PC-9 (cell line): Measurements from ENCODE around the gene ZMYND10. TPM values are rescaled to one million over a fixed set of nuclear protein-coding genes. Genes with fewer than 3 reads are reported as not detected.

ENCODE experiments used
- BruUV-seq: library from RNA; stranded (reverse); fragments of 400-500 nt; replicated peaks from 2 replicates; lab custom pipeline; 2021; lab: Mats Ljungman, UMichigan
- CTCF ChIA-PET: fragments of 300-600 bp; sonication (Branson Sonifier 250); formaldehyde crosslinking; loops from one replicate; lab custom pipeline; 2022; ENCODE audit warnings: antibody characterized with exemption; lab: Charles Lee
- POLR2A ChIA-PET: fragments of 300-600 bp; sonication (Branson Sonifier 250); formaldehyde crosslinking; loops from one replicate; lab custom pipeline; 2022; ENCODE audit warnings: antibody characterized with exemption; ENCODE audit not compliant: unreplicated experiment; lab: Charles Lee
- DNase-seq, 2 experiments: peaks; one replicate each; pipeline versions ENCODE4 v3.0.0 to v3.0.0-alpha.2; 2015 to 2022; ENCODE audit warnings: mixed read lengths in 1 of 2
- H2AFZ ChIP-seq: fragments of 200-600 bp; sonication (generic); 2 replicates; pipeline ENCODE4 v1.8.1; 2017; ENCODE audit warnings: antibody characterized with exemption
- H3F3A ChIP-seq: fragments of 200-600 bp; sonication (generic); 2 replicates; pipeline ENCODE4 v1.8.1; 2017; ENCODE audit warnings: antibody characterized with exemption, mild to moderate bottlenecking, low read depth; ENCODE audit not compliant: insufficient read depth
- H3K27ac ChIP-seq: fragments of 200-600 bp; sonication (generic); 2 replicates; pipeline ENCODE4 v1.6.1; 2016; ENCODE audit warnings: mixed run types
- H3K27me3 ChIP-seq: fragments of 200-600 bp; sonication (generic); 2 replicates; pipeline ENCODE4 v1.6.1; 2016; ENCODE audit warnings: low read depth, mixed run types; ENCODE audit not compliant: insufficient read depth
- H3K36me3 ChIP-seq: fragments of 200-600 bp; sonication (generic); 2 replicates; pipeline ENCODE4 v1.6.1; 2016; ENCODE audit warnings: low read depth, mixed run types
- H3K4me1 ChIP-seq: fragments of 200-600 bp; sonication (generic); replicated peaks from 2 replicates; pipeline ENCODE4 v1.6.1; 2016; ENCODE audit warnings: mixed run types; ENCODE audit not compliant: insufficient read depth
- H3K4me2 ChIP-seq: fragments of 200-600 bp; sonication (generic); 2 replicates; pipeline ENCODE4 v1.6.1; 2017; ENCODE audit warnings: mixed run types
- H3K4me3 ChIP-seq: fragments of 200-600 bp; sonication (generic); 2 replicates; pipeline ENCODE4 v1.6.1; 2016; ENCODE audit warnings: mixed run types
- H3K79me2 ChIP-seq: fragments of 200-600 bp; sonication (generic); 2 replicates; pipeline ENCODE4 v1.6.1; 2017; ENCODE audit warnings: low read depth, mixed run types
- H3K9me2 ChIP-seq: fragments of 200-600 bp; sonication (generic); 2 replicates; pipeline ENCODE4 v1.8.1; 2017; ENCODE audit warnings: mild to moderate bottlenecking; ENCODE audit not compliant: insufficient read depth
- H3K9me3 ChIP-seq: fragments of 200-600 bp; sonication (generic); 2 replicates; pipeline ENCODE4 v1.8.1; 2016; ENCODE audit warnings: low read depth; ENCODE audit not compliant: insufficient read depth
- H4K20me1 ChIP-seq: fragments of 200-600 bp; sonication (generic); 2 replicates; pipeline ENCODE4 v1.8.1; 2017; ENCODE audit not compliant: insufficient read depth
- EZH2 ChIP-seq: fragments of 200-600 bp; sonication (generic); IDR thresholded peaks from 2 replicates; pipeline ENCODE4 v1.8.0; 2017; ENCODE audit warnings: antibody characterized with exemption, low read depth
- intact Hi-C: fragments of 100-400 bp; cut with micrococcal nuclease; formaldehyde crosslinking; loops from one replicate; pipeline ENCODE4 v1.10.0; 2022; ENCODE audit not compliant: unreplicated experiment
- total RNA-seq: library from RNA; stranded (reverse); gene quantifications from 2 replicates; pipeline ENCODE4 v1.2.3, GENCODE V29; 2021
- TF ChIP-seq, protein P1 (sequence below): fragments of 200-600 bp; sonication (generic); conservative IDR thresholded peaks from 2 replicates; pipeline ENCODE4 v1.6.1; 2017; ENCODE audit warnings: mixed run types, antibody characterized with exemption, mild to moderate bottlenecking, moderate library complexity

The ZMYND10 gene
- total RNA-seq, 1 experiment from 2014 or later: 4.4 TPM

DNA sequence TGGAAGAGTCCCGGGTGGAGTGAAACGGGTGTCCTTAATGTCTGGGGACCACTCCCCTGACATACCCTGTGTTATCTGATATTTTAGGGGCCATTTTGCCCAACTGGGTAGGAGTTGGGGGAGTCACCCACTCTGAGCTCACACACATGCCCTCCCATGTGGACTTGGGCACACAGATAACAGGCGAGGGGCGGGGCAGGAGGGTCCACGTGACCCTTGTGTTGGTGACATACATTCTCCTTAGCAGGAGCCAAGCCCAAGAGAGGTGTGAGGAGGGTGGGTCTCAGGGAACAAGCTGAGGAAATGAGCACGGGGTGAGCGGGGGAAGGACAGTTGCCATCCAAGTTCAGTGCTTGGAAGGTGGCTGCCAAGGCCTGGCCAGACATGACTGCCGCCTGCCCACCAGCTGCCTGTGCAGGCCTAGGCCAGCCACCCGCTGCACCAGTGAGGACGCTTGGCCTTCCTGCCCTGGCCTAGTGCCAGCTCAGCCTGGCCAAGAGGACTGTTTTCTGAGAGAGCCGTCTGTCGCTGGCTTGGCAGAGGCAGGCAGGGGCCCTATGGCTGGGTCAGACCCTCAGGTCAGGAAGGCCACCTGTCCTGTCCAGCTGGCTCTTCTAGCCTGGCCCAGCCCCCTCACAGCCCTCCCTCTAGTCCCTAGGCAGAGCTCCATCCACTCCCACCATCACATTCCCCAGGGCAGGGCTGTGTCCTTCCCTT, 45.1 kb upstream of the ZMYND10 start:
- no peak for TF ChIP-seq EZH2
- TF ChIP-seq, protein P1, sequence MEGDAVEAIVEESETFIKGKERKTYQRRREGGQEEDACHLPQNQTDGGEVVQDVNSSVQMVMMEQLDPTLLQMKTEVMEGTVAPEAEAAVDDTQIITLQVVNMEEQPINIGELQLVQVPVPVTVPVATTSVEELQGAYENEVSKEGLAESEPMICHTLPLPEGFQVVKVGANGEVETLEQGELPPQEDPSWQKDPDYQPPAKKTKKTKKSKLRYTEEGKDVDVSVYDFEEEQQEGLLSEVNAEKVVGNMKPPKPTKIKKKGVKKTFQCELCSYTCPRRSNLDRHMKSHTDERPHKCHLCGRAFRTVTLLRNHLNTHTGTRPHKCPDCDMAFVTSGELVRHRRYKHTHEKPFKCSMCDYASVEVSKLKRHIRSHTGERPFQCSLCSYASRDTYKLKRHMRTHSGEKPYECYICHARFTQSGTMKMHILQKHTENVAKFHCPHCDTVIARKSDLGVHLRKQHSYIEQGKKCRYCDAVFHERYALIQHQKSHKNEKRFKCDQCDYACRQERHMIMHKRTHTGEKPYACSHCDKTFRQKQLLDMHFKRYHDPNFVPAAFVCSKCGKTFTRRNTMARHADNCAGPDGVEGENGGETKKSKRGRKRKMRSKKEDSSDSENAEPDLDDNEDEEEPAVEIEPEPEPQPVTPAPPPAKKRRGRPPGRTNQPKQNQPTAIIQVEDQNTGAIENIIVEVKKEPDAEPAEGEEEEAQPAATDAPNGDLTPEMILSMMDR: no peak
- no peaks in the 10 kb centered on the region for H4K20me1 ChIP-seq
- no peaks in the 10 kb centered on the region for H3K9me3 ChIP-seq
- POLR2A ChIA-PET: no interaction called here
- H3F3A ChIP-seq: no peaks in the 10 kb centered on the region
- H3K9me2 ChIP-seq: no peaks in the 10 kb centered on the region
- no peak overlapping the region for H3K4me2 ChIP-seq
- CTCF ChIA-PET: interaction anchor here (1.1 kb wide), 1 partner anchor 44 kb away, joined by 11 read pairs; no protein-coding TSS in a partner anchor
- H3K4me1 ChIP-seq: peaks cover 8% of the 10 kb centered on the region
- peak in 1 of 2 experiments; percentile 46 for DNase-seq
- no TSS peak for BruUV-seq
- H3K27me3 ChIP-seq: no peaks in the 10 kb centered on the region
- no peak overlapping the region for H2AFZ ChIP-seq
- no peak overlapping the region for H3K27ac ChIP-seq
- no peaks in the 10 kb centered on the region for H3K79me2 ChIP-seq
- intact Hi-C loops: no loop called here
- H3K4me3 ChIP-seq: no peak overlapping the region
- no peaks in the 10 kb centered on the region for H3K36me3 ChIP-seq

DNA sequence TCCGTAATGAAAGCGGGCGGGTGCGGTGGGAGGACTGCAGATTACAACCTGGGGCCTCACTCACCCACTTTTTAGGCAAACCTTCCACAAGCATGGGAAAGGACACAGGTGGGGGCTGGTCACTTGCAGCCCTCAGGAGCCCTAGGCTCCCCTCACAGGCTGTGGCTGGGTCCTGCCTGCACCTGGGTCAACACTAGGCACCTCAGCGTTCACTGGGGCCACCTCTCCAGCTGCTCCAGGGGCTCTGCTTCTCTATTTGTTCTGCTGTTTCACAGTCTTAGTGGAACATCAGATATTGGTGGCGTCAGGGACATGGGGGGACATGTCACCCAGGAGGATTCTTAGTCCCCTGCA, 43.9 kb upstream of the ZMYND10 start:
- no peak for TF ChIP-seq EZH2
- TF ChIP-seq, protein P1: no peak
- CTCF ChIA-PET: no interaction called here

DNA sequence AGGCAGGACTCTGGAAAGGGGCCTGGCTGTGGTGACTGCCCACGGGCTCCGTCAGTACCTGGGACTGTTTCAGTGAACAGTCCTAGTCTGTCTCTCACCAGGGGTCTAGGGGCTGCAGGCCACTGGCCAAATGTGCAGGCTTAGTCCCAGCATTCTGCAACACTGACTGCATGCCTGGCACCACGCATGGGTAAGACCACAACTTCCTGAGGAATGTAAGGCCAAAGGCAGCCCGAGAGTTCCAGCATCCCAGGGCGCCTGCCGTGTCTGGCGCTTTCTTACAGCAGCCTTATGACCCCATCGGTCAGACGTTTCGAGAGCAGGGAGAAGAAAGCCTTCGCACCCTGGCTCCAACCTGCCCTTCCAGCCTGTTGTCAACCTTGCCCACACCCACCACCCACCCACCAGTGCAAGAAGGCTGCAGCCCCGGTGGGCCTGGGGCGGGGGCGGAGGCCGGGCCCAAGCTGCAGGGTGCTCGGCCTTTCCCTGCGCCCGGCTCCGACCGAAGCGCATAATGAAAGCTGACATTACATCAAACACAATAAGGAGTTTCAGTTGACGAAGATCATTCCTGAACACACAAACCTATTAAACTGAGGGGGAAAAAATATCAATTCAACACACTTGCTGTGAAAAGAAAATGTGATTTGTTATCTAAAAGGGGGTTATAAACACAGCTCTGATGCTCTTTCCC, 43.3 kb upstream of the ZMYND10 start:
- Histone ChIP-seq H3K27me3 (no peaks in the 10 kb centered on the region), H3K4me2 (no peak overlapping the region), H3K27ac (no peak overlapping the region), H3K4me1 (peaks cover 8% of the 10 kb centered on the region; the same call in 1 of the 2 replicates), H3F3A (no peaks in the 10 kb centered on the region), H3K36me3 (no peaks in the 10 kb centered on the region), H2AFZ (no peak overlapping the region), H3K4me3 (no peak overlapping the region), H3K9me2 (no peaks in the 10 kb centered on the region), H3K9me3 (no peaks in the 10 kb centered on the region), H4K20me1 (no peaks in the 10 kb centered on the region), H3K79me2 (no peaks in the 10 kb centered on the region)
- TF ChIP-seq, protein P1: no peak; the same call in 1 of the 2 replicates
- no peak for TF ChIP-seq EZH2
- ChIA-PET CTCF (no interaction called here), POLR2A (no interaction called here)
- intact Hi-C loops: no loop called here
- BruUV-seq: no TSS peak
- DNase-seq: no peak

More for the DNA sequence above, 43.9 kb upstream of the ZMYND10 start:
- BruUV-seq: no TSS peak
- H3K27ac ChIP-seq: no peak overlapping the region
- no peaks in the 10 kb centered on the region for H3K9me3 ChIP-seq
- intact Hi-C loops: no loop called here
- H3K36me3 ChIP-seq: no peaks in the 10 kb centered on the region
- no peak overlapping the region for H3K4me2 ChIP-seq
- DNase-seq: no peak
- H3K27me3 ChIP-seq: no peaks in the 10 kb centered on the region
- H2AFZ ChIP-seq: no peak overlapping the region
- H3K4me1 ChIP-seq: peaks cover 8% of the 10 kb centered on the region; the same call in 1 of the 2 replicates
- no peaks in the 10 kb centered on the region for H3F3A ChIP-seq
- H4K20me1 ChIP-seq: no peaks in the 10 kb centered on the region
- no peaks in the 10 kb centered on the region for H3K79me2 ChIP-seq
- H3K9me2 ChIP-seq: no peaks in the 10 kb centered on the region
- POLR2A ChIA-PET: no interaction called here
- H3K4me3 ChIP-seq: no peak overlapping the region
